ENCODE results near the gene OMP.

Gene OMP

GRCh38 chr11:77112641-77113381, 10.2 kb downstream of the OMP start:
- no peaks in the 10 kb centered on the region for H3K4me1 ChIP-seq (ENCODE audit: low read depth, poor library complexity, severe bottlenecking)
- H3K9ac ChIP-seq: no peak overlapping the region
- no peaks in the 10 kb centered on the region for H3K36me3 ChIP-seq (ENCODE audit: insufficient read depth)
- no peaks in the 10 kb centered on the region for H3K79me2 ChIP-seq (ENCODE audit: insufficient read depth, low read depth)
- H3K4me3 ChIP-seq (IDR thresholded peaks at IDR 0.05; ENCODE audit: insufficient read depth, low read depth, low read length): no peak overlapping the region
- no peaks in the 10 kb centered on the region for H3K27me3 ChIP-seq (ENCODE audit: insufficient read depth, low read depth)
- no peak for TF ChIP-seq CTCF (conservative IDR thresholded peaks at IDR 0.05; ENCODE audit: low read depth, low read length)
- no peak overlapping the region for H3K4me2 ChIP-seq
- H3K27ac ChIP-seq: no peak overlapping the region
- H4K20me1 ChIP-seq (ENCODE audit: insufficient read depth): no peaks in the 10 kb centered on the region
- H2AFZ ChIP-seq (ENCODE audit: low read depth): 0 out of 2 replicates have a peak overlapping the region, but pooled peaks have one; percentile 31

- Histone ChIP-seq H3K4me1 (ENCODE audit: low read depth, poor library complexity, severe bottlenecking) (no peaks in the 10 kb centered on the region), H3K9ac (no peak overlapping the region), H3K27me3 (ENCODE audit: insufficient read depth, low read depth) (no peaks in the 10 kb centered on the region), H3K36me3 (ENCODE audit: insufficient read depth) (no peaks in the 10 kb centered on the region), H4K20me1 (ENCODE audit: insufficient read depth) (no peaks in the 10 kb centered on the region), H2AFZ (ENCODE audit: low read depth) (peak overlapping the region; percentile 31; the same call in 1 of the 2 replicates), H3K4me2 (no peak overlapping the region), H3K79me2 (ENCODE audit: insufficient read depth, low read depth) (no peaks in the 10 kb centered on the region), H3K4me3 (IDR thresholded peaks at IDR 0.05; ENCODE audit: insufficient read depth, low read depth, low read length) (no peak overlapping the region), H3K27ac (no peak overlapping the region)
- peak; percentile 75 for TF ChIP-seq CTCF (conservative IDR thresholded peaks at IDR 0.05; ENCODE audit: low read depth, low read length)
Observed at GRCh38 chr11:77113382-77114088, 10.9 kb downstream of the OMP start.

- Histone ChIP-seq H3K27ac (no peak overlapping the region), H3K36me3 (ENCODE audit: insufficient read depth) (no peaks in the 10 kb centered on the region), H3K4me1 (ENCODE audit: low read depth, poor library complexity, severe bottlenecking) (no peaks in the 10 kb centered on the region), H3K27me3 (ENCODE audit: insufficient read depth, low read depth) (no peaks in the 10 kb centered on the region), H3K4me3 (IDR thresholded peaks at IDR 0.05; ENCODE audit: insufficient read depth, low read depth, low read length) (no peak overlapping the region), H3K4me2 (no peak overlapping the region), H3K9ac (no peak overlapping the region), H4K20me1 (ENCODE audit: insufficient read depth) (no peaks in the 10 kb centered on the region), H3K79me2 (ENCODE audit: insufficient read depth, low read depth) (no peaks in the 10 kb centered on the region), H2AFZ (ENCODE audit: low read depth) (no peak overlapping the region)
- no peak for TF ChIP-seq CTCF (conservative IDR thresholded peaks at IDR 0.05; ENCODE audit: low read depth, low read length)
Observed at GRCh38 chr11:77114089-77114463, 11.4 kb downstream of the OMP start.

GRCh38 chr11:77115181-77115611, 12.6 kb downstream of the OMP start:
- Histone ChIP-seq H3K27me3 (ENCODE audit: insufficient read depth, low read depth) (no peaks in the 10 kb centered on the region), H3K4me2 (no peak overlapping the region), H3K36me3 (ENCODE audit: insufficient read depth) (no peaks in the 10 kb centered on the region), H3K79me2 (ENCODE audit: insufficient read depth, low read depth) (no peaks in the 10 kb centered on the region), H4K20me1 (ENCODE audit: insufficient read depth) (no peaks in the 10 kb centered on the region), H3K4me1 (ENCODE audit: low read depth, poor library complexity, severe bottlenecking) (no peaks in the 10 kb centered on the region), H3K9ac (no peak overlapping the region), H3K4me3 (IDR thresholded peaks at IDR 0.05; ENCODE audit: insufficient read depth, low read depth, low read length) (no peak overlapping the region), H3K27ac (no peak overlapping the region), H2AFZ (ENCODE audit: low read depth) (no peak overlapping the region)
- TF ChIP-seq CTCF (conservative IDR thresholded peaks at IDR 0.05; ENCODE audit: low read depth, low read length): peak; percentile 61; the same call in 1 of the 2 replicates
